ENCODE measurements around the gene DPYD. TPM values are rescaled to one million over a fixed set of nuclear protein-coding genes. Genes with fewer than 3 reads are reported as not detected.

Gene DPYD
- total and polyA plus RNA-seq, 10 of the 15 experiments (the other 5 are each of a cell fraction or from before 2014, with no cell fraction given): 5.7 to 23.8 (median 10.2) TPM

DNA sequence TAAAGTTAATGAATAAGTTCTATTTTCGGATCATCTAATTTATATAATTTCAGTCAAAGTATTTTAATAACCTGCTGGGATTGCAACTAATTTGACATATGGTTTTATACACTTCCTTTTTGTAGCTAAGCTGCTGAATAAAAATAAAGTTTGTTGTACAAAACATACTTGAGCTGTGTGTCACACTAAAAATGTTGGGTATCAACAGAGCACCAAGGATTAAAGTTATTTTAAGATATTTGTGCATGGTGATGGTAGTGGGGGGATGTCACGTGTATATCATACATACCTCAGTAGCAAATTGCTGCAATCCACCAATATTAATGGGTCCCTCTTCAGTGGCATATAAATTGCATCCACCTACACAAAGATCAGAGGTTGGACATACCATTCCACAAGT is 199.6 kb downstream of the DPYD start:
- Histone ChIP-seq H4K20me1 (ENCODE audit: control insufficient read depth, insufficient read depth) (no peaks in the 10 kb centered on the region), H3K27ac (ENCODE audit: control insufficient read depth, insufficient read depth) (no peak overlapping the region), H3K79me2 (ENCODE audit: control insufficient read depth, insufficient read depth, low read length) (no peaks in the 10 kb centered on the region), H3K36me3 (ENCODE audit: control insufficient read depth in 2 of 2, insufficient read depth in 2 of 2, low read length in 1 of 2) (no peaks in the 10 kb centered on the region), H2AFZ (ENCODE audit: control insufficient read depth, low read depth, low read length) (no peak overlapping the region), H3K9ac (ENCODE audit: control insufficient read depth, insufficient read depth, low read length) (no peak overlapping the region), H3K27me3 (replicated peaks in 1 of 2; ENCODE audit: control insufficient read depth in 2 of 2, insufficient read depth in 2 of 2, low read length in 1 of 2) (no peaks in the 10 kb centered on the region), H3K4me3 (no peak overlapping the region), H3K4me1 (ENCODE audit: control insufficient read depth, insufficient read depth, low read length) (no peaks in the 10 kb centered on the region), H3K4me2 (ENCODE audit: control insufficient read depth, insufficient read depth) (no peak overlapping the region), H3K9me3 (replicated peaks; ENCODE audit: control insufficient read depth, insufficient read depth, low read length) (no peaks in the 10 kb centered on the region)
- no peak for FAIRE-seq
- ChIA-PET SMC1A (ENCODE audit: uncharacterized antibody, unreplicated experiment) (interaction anchor here (1.2 kb wide), 1 partner anchor 511 kb away, joined by 3 read pairs; no protein-coding TSS in a partner anchor), CTCF (interaction anchor here (1.4 to 1.5 kb wide), 2 partner anchors 9 to 334 kb away, joined by 3 to 4 read pairs; no protein-coding TSS in a partner anchor), POLR2A (no interaction called here), RAD21 (ENCODE audit: unreplicated experiment) (no interaction called here)
- intact Hi-C loops (cut with micrococcal nuclease; ENCODE audit: unreplicated experiment): no loop called here
- in situ Hi-C loops (cut with MboI): no loop called here
- no peak for DNase-seq (ENCODE audit: low read depth, low spot score)
- no TSS peak for BruUV-seq (replicated peaks)
- 2% methylated on average over 2 of the region's 2 CpGs for WGBS (ENCODE audit: insufficient coverage, insufficient replicate concordance, low lambda C conversion rate, missing lambda C conversion rate)
- TF ChIP-seq, protein P1, sequence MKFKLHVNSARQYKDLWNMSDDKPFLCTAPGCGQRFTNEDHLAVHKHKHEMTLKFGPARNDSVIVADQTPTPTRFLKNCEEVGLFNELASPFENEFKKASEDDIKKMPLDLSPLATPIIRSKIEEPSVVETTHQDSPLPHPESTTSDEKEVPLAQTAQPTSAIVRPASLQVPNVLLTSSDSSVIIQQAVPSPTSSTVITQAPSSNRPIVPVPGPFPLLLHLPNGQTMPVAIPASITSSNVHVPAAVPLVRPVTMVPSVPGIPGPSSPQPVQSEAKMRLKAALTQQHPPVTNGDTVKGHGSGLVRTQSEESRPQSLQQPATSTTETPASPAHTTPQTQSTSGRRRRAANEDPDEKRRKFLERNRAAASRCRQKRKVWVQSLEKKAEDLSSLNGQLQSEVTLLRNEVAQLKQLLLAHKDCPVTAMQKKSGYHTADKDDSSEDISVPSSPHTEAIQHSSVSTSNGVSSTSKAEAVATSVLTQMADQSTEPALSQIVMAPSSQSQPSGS (IDR thresholded peaks at IDR 0.05; ENCODE audit: low read length): no peak
- no peak for TF ChIP-seq CREB1 (IDR thresholded peaks at IDR 0.05; ENCODE audit: low read depth)
- TF ChIP-seq FOXM1 (IDR thresholded peaks at IDR 0.05; ENCODE audit: low read depth, low read length): no peak
- ATAC-seq: no peak

DNA sequence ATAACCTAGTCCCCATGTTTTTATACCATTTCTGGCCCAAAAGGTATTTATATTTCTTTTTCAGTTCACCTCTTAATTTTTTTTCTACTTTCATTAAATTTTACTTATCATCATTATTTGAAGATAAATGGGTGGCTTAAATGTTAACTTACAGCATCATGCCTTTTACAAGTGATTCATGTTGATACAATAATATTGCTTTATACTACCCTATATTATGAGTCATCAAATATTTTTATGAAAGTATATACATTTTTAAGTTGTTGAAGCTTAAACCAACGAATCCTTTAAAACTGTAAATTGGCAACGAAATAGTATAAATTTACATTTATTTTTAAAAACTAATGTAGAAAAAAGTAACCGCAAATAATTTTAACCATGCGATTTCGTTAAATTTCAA is 207.9 kb downstream of the DPYD start:
- FAIRE-seq (no peak), DNase-seq (ENCODE audit: low read depth, low spot score) (no peak), ATAC-seq (no peak)
- SMC1A ChIA-PET (ENCODE audit: uncharacterized antibody, unreplicated experiment): interaction anchor here (1.3 kb wide), 1 partner anchor 16 kb away, joined by 3 read pairs; no protein-coding TSS in a partner anchor
- H4K20me1 ChIP-seq (ENCODE audit: control insufficient read depth, insufficient read depth): no peaks in the 10 kb centered on the region
- CTCF ChIA-PET: interaction anchor here (1.5 kb wide), 1 partner anchor 16 kb away, joined by 4 read pairs; no protein-coding TSS in a partner anchor
- RAD21 ChIA-PET (ENCODE audit: unreplicated experiment): interaction anchor here (0.7 kb wide), 1 partner anchor 20 kb away, joined by 3 read pairs; no protein-coding TSS in a partner anchor
- H3K27me3 ChIP-seq (replicated peaks in 1 of 2; ENCODE audit: control insufficient read depth in 2 of 2, insufficient read depth in 2 of 2, low read length in 1 of 2): no peaks in the 10 kb centered on the region
- in situ Hi-C loops (cut with MboI): no loop called here
- H3K36me3 ChIP-seq (ENCODE audit: control insufficient read depth in 2 of 2, insufficient read depth in 2 of 2, low read length in 1 of 2): no peaks in the 10 kb centered on the region
- no peak overlapping the region for H3K9ac ChIP-seq (ENCODE audit: control insufficient read depth, insufficient read depth, low read length)
- intact Hi-C loops (cut with micrococcal nuclease; ENCODE audit: unreplicated experiment): no loop called here
- POLR2A ChIA-PET: no interaction called here
- no peaks in the 10 kb centered on the region for H3K4me1 ChIP-seq (ENCODE audit: control insufficient read depth, insufficient read depth, low read length)
- H3K79me2 ChIP-seq (ENCODE audit: control insufficient read depth, insufficient read depth, low read length): no peaks in the 10 kb centered on the region
- no peak for TF ChIP-seq RCOR1 (conservative IDR thresholded peaks at IDR 0.05; ENCODE audit: low read depth, low read length)
- TF ChIP-seq MTA3 (IDR thresholded peaks at IDR 0.05; ENCODE audit: borderline replicate concordance, low read length): no peak
- TF ChIP-seq, protein P2, sequence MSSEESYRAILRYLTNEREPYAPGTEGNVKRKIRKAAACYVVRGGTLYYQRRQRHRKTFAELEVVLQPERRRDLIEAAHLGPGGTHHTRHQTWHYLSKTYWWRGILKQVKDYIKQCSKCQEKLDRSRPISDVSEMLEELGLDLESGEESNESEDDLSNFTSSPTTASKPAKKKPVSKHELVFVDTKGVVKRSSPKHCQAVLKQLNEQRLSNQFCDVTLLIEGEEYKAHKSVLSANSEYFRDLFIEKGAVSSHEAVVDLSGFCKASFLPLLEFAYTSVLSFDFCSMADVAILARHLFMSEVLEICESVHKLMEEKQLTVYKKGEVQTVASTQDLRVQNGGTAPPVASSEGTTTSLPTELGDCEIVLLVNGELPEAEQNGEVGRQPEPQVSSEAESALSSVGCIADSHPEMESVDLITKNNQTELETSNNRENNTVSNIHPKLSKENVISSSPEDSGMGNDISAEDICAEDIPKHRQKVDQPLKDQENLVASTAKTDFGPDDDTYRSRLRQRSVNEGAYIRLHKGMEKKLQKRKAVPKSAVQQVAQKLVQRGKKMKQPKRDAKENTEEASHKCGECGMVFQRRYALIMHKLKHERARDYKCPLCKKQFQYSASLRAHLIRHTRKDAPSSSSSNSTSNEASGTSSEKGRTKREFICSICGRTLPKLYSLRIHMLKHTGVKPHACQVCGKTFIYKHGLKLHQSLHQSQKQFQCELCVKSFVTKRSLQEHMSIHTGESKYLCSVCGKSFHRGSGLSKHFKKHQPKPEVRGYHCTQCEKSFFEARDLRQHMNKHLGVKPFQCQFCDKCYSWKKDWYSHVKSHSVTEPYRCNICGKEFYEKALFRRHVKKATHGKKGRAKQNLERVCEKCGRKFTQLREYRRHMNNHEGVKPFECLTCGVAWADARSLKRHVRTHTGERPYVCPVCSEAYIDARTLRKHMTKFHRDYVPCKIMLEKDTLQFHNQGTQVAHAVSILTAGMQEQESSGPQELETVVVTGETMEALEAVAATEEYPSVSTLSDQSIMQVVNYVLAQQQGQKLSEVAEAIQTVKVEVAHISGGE (CRISPR knock-in tag; IDR thresholded peaks at IDR 0.05): no peak
- TF ChIP-seq SREBF1 (IDR thresholded peaks at IDR 0.05; ENCODE audit: low read length): no peak
- TF ChIP-seq ZBED1 (IDR thresholded peaks at IDR 0.05; ENCODE audit: borderline replicate concordance): no peak
- no peak for TF ChIP-seq EGR1 (IDR thresholded peaks at IDR 0.05; ENCODE audit: borderline replicate concordance in 1 of 2, low read depth in 2 of 2, low read length in 2 of 2)
- TF ChIP-seq, protein P3, sequence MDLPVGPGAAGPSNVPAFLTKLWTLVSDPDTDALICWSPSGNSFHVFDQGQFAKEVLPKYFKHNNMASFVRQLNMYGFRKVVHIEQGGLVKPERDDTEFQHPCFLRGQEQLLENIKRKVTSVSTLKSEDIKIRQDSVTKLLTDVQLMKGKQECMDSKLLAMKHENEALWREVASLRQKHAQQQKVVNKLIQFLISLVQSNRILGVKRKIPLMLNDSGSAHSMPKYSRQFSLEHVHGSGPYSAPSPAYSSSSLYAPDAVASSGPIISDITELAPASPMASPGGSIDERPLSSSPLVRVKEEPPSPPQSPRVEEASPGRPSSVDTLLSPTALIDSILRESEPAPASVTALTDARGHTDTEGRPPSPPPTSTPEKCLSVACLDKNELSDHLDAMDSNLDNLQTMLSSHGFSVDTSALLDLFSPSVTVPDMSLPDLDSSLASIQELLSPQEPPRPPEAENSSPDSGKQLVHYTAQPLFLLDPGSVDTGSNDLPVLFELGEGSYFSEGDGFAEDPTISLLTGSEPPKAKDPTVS (IDR thresholded peaks at IDR 0.05; ENCODE audit: low read depth, low read length): no peak
- no peak overlapping the region for H3K4me3 ChIP-seq
- no TSS peak for BruUV-seq (replicated peaks)
- no peak overlapping the region for H3K4me2 ChIP-seq (ENCODE audit: control insufficient read depth, insufficient read depth)
- WGBS (ENCODE audit: insufficient coverage, insufficient replicate concordance, low lambda C conversion rate, missing lambda C conversion rate): 45% methylated on average over 5 of the region's 5 CpGs
- no peak overlapping the region for H3K27ac ChIP-seq (ENCODE audit: control insufficient read depth, insufficient read depth)
- H3K9me3 ChIP-seq (replicated peaks; ENCODE audit: control insufficient read depth, insufficient read depth, low read length): no peaks in the 10 kb centered on the region
- H2AFZ ChIP-seq (ENCODE audit: control insufficient read depth, low read depth, low read length): no peak overlapping the region

All from GM12878 (cell line).